Aorta (tissue), 5 donors: ENCODE data around the gene GRAMD4. TPM values are rescaled to one million over a fixed set of nuclear protein-coding genes. Genes with fewer than 3 reads are reported as not detected.

Source experiments
- ATAC-seq: fragments of 200-7000 bp; cut with Tn5 transposase; one replicate; pipeline ENCODE4 v1.9.1; 2022; ENCODE audit warnings: moderate library complexity; ENCODE audit not compliant: low FRiP score
- DNase-seq, 2 donors: peaks; one replicate each; pipeline ENCODE4 v3.0.0-alpha.2; 2020
- H3K27ac ChIP-seq, 2 donors: one replicate each; pipeline ENCODE4 v1.5.1; 2013; ENCODE audit warnings: low read length in 2 of 2, mild to moderate bottlenecking in 2 of 2, moderate library complexity in 2 of 2, control low read depth in 1 of 2, inconsistent platforms in 1 of 2, low read depth in 1 of 2
- H3K27me3 ChIP-seq, 2 donors: one replicate each; pipeline ENCODE4 v1.6.1; 2013; ENCODE audit warnings: control low read depth in 1 of 2, low read length in 1 of 2, mild to moderate bottlenecking in 1 of 2, moderate library complexity in 1 of 2; ENCODE audit not compliant: insufficient read depth in 2 of 2, control insufficient read depth in 1 of 2
- H3K36me3 ChIP-seq, 2 donors: one replicate each; pipeline ENCODE4 v1.6.1; 2013; ENCODE audit warnings: control low read depth in 1 of 2, low read length in 1 of 2, mild to moderate bottlenecking in 1 of 2; ENCODE audit not compliant: insufficient read depth in 2 of 2, control insufficient read depth in 1 of 2
- H3K4me1 ChIP-seq, 2 donors: one replicate each; pipeline ENCODE4 v1.6.1; 2013; ENCODE audit warnings: low read length in 2 of 2, control low read depth in 1 of 2, mild to moderate bottlenecking in 1 of 2, moderate library complexity in 1 of 2; ENCODE audit not compliant: insufficient read depth in 2 of 2, control insufficient read depth in 1 of 2
- H3K4me3 ChIP-seq, 2 donors: one replicate each; pipeline ENCODE4 v1.5.1; 2013; ENCODE audit warnings: low read length in 2 of 2, control low read depth in 1 of 2, mild to moderate bottlenecking in 1 of 2
- H3K9me3 ChIP-seq: one replicate; pipeline ENCODE4 v1.6.1; 2013; ENCODE audit warnings: mild to moderate bottlenecking, low read length; ENCODE audit not compliant: control insufficient read depth
- WGBS, 2 donors: extraction: QIAGEN DNeasy Blood & Tissue Kit; methylation state at CpG; one replicate each; pipeline ENCODE4 v1.1.7; 2013; 5-methylcytosine and 5-hydroxymethylcytosine counted together
- intact Hi-C, 2 donors: fragments of 100-400 bp; cut with DNase I; formaldehyde crosslinking; loops; one replicate each; pipeline versions ENCODE4 v1.14.2 to v1.15.0; 2022
- polyA plus RNA-seq, 2 donors: library from polyadenylated mRNA; stranded (reverse); fragments of 200-250 nt; gene quantifications; one replicate each; pipeline ENCODE4 v1.2.3, GENCODE V29; 2013
- total RNA-seq, 2 donors: library from RNA; stranded (reverse); fragmentation: NEBNext Ultra II Directional; extraction: Animal tissue kit (Norgen Biotek cat#: 25700); gene quantifications; one replicate each; pipeline ENCODE4 v1.2.1, GENCODE V29; 2021
- donor health status: healthy with polysubstance abuse.
- donor health status: Bipolar disorder and iron deficiency.
- donor health status: DM: no; HTN: no; CAD: no.
- donor health status: DM: no; HTN: no; CAD: no.
- donor health status: DM: yes; HTN: yes; CAD: no.

GRAMD4 gene
- total and polyA plus RNA-seq, 4 donors: 5.5 to 37.1 (median 11.2) TPM

DNA sequence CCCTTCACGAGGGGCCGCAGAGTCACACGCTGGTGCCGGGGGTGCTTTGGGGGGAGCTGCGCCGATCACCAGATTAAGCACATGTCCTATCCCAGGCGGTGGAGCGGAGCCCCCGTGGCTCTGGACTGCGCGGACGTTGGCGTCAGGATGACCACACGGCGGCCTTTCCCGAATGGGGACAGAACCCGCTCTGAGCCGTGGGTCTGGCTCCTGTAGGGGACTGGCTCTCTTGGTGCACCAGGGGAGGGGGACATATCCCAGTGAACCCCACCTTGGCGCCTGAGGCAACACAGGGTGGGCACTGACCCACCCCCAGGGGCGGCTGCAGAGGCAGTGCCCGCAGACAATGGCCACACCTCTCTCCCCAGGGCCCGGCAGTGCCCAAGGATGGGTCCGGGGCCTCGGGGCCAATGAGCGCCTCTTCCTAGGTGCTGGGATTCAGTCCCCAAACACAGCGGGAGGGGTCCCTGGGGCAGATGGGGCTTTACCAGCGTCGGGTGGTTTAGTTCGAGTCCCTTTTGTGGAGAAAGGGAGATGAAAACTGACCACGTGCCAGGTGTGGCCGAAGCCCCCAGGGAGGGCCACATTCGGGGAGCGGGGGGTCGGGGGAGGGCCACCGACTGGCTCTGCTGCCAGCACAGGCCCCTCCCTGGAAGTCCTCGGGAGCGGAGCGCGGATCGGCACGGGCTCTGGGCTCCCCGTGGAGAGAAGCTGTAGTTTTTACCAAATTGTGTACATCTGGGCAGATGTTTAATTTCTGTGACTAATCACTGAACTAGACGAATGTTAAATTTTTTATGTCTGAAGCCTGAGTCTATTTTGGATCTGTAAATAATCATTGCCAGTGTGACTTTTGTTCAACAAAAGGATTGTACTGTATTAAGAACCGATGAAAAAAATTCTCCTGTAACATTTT is 58.9 kb downstream of the GRAMD4 start:
- WGBS, 2 donors: 64 to 67% methylated on average over 44 of the region's 44 CpGs

DNA sequence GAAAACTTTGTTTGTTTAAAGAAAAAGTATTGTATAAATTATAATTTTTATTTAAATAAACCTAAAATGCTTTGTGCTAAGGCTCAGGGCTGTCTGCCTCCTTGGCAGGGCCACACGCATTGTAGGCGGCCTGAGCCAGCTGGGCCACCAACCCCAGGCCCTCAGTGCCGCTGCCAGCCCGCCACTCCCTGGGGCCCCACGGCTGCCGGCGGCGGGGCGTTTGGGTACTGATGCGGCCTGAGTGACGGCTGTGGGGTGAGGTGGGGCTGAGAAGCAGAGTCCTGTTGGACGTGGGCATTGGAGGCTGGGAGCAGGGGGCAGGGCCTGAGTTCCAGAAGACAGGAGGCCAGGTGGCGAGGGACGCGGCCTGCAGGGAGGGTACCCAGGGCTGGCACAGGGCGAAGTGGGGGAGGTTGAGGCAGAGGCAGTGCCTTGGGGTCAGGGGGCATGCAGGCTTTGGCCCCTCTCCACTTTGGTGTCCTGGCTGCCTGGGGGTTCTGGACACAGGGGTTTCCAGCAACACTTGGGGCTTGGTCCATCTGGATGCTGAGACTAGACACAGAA is 59.6 kb downstream of the GRAMD4 start:
- no peaks in the 10 kb centered on the region for H3K36me3 ChIP-seq

More for the DNA sequence above, 58.9 kb downstream of the GRAMD4 start:
- DNase-seq (no peak), ATAC-seq (no peak)
- H3K36me3 ChIP-seq: no peaks in the 10 kb centered on the region
- no peaks in the 10 kb centered on the region for H3K9me3 ChIP-seq
- no peaks in the 10 kb centered on the region for H3K4me1 ChIP-seq
- no peak overlapping the region for H3K4me3 ChIP-seq
- no peak overlapping the region for H3K27ac ChIP-seq
- intact Hi-C loops: no loop called here
- H3K27me3 ChIP-seq: no peaks in the 10 kb centered on the region

DNA sequence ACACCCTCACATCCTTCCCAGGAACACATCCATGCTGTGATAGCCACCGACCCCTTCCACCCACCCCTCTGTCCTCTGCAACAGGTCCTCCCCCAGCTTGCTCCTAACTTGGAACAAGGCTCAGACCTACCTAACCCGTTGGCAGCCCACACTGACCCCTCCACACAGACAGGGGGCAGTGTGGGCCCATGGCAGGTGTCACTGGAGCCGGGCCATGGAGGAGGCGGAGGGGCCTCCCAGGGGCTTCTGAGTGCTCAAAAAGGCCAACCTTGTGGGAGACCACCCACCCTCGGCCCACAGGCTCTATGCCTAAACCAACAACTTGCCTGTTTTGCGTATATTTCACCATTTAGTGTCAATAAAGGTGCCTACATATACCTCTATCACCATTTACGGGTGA is 60.8 kb downstream of the GRAMD4 start:
- Histone ChIP-seq H3K27ac (no peak overlapping the region), H3K9me3 (no peaks in the 10 kb centered on the region), H3K4me1 (no peaks in the 10 kb centered on the region), H3K27me3 (no peaks in the 10 kb centered on the region), H3K4me3 (no peak overlapping the region), H3K36me3 (no peaks in the 10 kb centered on the region)
- intact Hi-C loops: loop anchor here in 1 of 2 donors (5.0 kb wide), 1 partner anchor 104 kb away; no protein-coding TSS in a partner anchor
- 81 to 89% methylated on average over 7 of the region's 7 CpGs for WGBS, 2 donors
- no peak for ATAC-seq
- DNase-seq: no peak

More for the DNA sequence above, 59.6 kb downstream of the GRAMD4 start:
- 17 to 21% methylated on average over 16 of the region's 16 CpGs for WGBS, 2 donors
- DNase-seq (no peak), ATAC-seq (no peak)
- no peaks in the 10 kb centered on the region for H3K9me3 ChIP-seq
- H3K27ac ChIP-seq: peak overlapping the region in 1 of 2 donors; percentile 2
- no peak overlapping the region for H3K4me3 ChIP-seq
- H3K27me3 ChIP-seq: no peaks in the 10 kb centered on the region
- H3K4me1 ChIP-seq: no peaks in the 10 kb centered on the region
- intact Hi-C loops: loop anchor here in 1 of 2 donors (5.0 kb wide), 1 partner anchor 102 kb away; no protein-coding TSS in a partner anchor

DNA sequence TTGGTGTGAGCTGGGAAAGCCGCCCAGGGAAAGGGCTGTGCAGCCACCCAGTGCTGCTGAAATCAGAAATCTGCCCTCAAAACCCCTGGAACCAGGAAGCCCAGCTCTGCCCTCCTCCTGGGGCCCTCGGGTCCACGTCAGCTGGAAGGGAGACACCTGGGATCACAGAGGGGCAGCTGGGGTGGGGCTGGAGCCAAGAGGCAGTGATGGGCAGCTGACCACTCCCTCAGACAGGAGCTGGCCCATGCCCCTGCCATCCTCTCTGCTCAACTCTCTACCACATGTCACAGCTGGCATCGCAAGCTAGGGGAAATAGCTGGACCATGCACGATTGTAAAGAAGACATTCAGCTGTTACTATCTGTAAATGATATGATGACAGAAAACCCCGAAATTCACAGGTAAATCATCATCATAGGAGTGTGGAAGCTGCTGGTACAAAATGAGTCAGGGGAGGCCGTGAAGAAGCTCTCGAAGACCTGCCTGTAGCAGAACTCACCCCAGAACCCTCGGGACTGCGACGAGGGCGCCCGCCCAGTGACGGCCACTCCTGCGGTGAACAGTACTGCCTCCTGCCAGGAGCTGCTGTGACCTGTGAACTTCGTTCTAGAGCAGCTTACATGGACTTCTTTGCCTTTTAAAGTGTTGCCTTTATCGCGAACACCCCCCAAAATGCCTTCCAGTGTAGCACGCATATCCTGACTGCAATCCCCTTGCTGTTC is 62.0 kb downstream of the GRAMD4 start:
- Histone ChIP-seq H3K27ac (no peak overlapping the region), H3K9me3 (no peaks in the 10 kb centered on the region), H3K27me3 (no peaks in the 10 kb centered on the region), H3K4me3 (no peak overlapping the region), H3K36me3 (peaks cover 0 to 2% of the 10 kb centered on the region in 2 donors), H3K4me1 (no peaks in the 10 kb centered on the region)
- intact Hi-C loops: loop anchor here in 1 of 2 donors (5.0 kb wide), 1 partner anchor 105 kb away; no protein-coding TSS in a partner anchor
- 90 to 93% methylated on average over 17 to 19 of the region's 19 CpGs for WGBS, 2 donors
- ATAC-seq (no peak), DNase-seq (no peak)

DNA sequence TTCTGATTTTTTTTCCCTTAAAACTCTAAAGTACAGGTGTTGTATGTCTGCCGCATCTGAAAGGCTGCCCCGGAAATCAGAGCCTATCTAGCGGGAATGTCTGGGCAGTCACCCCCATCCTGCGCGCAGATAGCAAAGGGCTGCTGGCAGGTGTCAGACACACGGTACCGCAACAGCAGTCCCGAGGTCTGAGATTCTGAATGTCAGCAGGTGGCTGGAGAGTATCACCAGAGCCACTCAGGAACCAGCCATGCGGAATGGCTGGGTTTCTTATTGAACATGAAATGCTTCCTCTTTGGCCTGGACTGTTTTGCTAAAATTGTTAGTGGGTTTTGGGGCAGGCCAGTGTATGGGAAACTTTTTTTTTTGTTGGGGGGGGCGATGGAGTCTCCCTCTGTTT is 64.5 kb downstream of the GRAMD4 start:
- no peak for DNase-seq
- Histone ChIP-seq H3K9me3 (no peaks in the 10 kb centered on the region), H3K27me3 (no peaks in the 10 kb centered on the region), H3K36me3 (peaks cover 0 to 4% of the 10 kb centered on the region in 2 donors), H3K27ac (no peak overlapping the region), H3K4me3 (no peak overlapping the region), H3K4me1 (no peaks in the 10 kb centered on the region)
- no peak for ATAC-seq
- WGBS, 2 donors: 87 to 88% methylated on average over 10 of the region's 10 CpGs
- intact Hi-C loops: loop anchor here in 1 of 2 donors (5.0 kb wide), 1 partner anchor 107 kb away; no protein-coding TSS in a partner anchor

DNA sequence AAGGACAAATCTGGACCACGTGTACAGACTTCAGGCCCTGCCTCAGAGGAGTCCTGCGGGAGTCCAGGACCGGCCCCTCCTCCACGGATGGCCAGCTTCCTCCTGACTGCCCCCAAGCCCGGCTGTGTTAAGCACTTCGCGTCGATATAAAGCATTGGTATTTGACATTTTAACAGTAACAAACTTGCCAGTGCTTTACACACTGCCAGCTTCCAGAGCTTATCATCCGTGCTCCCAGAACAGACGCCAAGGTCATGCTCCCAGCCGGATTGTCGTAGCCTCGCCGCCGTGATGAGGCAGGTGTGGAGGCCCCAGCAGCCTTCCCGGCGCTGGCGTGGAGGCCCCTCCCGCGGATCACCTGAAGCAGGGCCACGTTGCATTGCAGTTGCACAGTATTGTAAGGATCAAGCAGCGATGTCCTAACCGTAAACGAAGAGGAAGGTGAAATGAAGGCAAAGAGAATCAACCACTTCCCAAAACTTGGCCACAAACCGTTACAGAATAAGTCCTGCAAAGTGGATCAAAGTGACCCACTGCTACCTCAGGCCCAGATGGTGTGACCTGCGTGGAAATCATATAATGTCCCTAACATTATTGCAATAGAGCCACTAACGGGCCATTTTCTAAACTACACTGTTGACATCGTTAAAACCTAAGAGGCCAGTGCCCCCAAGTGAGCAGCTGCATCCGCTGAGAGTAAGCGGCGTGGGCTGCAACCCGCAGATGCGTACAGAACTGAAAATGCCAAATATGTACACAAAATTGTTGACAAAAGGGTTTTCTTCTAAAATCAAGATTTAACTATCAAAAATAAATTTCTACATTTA is 66.2 kb downstream of the GRAMD4 start:
- Histone ChIP-seq H3K36me3 (peaks cover 0 to 8% of the 10 kb centered on the region in 2 donors), H3K27me3 (no peaks in the 10 kb centered on the region), H3K4me3 (no peak overlapping the region), H3K9me3 (no peaks in the 10 kb centered on the region), H3K4me1 (no peaks in the 10 kb centered on the region), H3K27ac (no peak overlapping the region)
- 87% methylated on average over 33 of the region's 33 CpGs for WGBS, 2 donors
- DNase-seq (no peak), ATAC-seq (no peak)
- intact Hi-C loops: no loop called here

DNA sequence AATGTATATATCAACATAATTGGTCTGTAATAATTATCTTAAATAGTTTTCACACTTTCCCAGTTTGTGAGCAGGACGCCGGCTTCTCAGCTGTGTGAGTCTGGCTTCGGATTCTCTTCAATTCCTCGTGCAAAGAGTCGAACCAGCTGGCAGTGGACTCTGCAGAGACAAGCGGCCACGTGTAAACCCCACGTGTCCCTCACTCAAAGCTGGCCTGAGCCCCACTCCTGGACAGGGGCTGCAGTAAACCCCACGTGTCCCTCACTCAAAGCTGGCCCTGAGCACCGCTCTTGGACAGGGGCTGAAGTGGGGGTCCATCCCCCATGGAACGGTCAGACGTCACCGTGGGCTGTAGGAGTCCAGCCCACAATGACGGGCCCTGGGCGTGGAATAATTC is 66.9 kb downstream of the GRAMD4 start:
- ATAC-seq: peak; percentile 23
- H3K27ac ChIP-seq: no peak overlapping the region
- H3K9me3 ChIP-seq: no peaks in the 10 kb centered on the region
- peaks cover 0 to 11% of the 10 kb centered on the region in 2 donors for H3K36me3 ChIP-seq
- H3K4me1 ChIP-seq: no peaks in the 10 kb centered on the region
- H3K27me3 ChIP-seq: no peaks in the 10 kb centered on the region
- no peak overlapping the region for H3K4me3 ChIP-seq
- 89 to 93% methylated on average over 15 of the region's 15 CpGs for WGBS, 2 donors
- intact Hi-C loops: no loop called here
- no peak for DNase-seq

DNA sequence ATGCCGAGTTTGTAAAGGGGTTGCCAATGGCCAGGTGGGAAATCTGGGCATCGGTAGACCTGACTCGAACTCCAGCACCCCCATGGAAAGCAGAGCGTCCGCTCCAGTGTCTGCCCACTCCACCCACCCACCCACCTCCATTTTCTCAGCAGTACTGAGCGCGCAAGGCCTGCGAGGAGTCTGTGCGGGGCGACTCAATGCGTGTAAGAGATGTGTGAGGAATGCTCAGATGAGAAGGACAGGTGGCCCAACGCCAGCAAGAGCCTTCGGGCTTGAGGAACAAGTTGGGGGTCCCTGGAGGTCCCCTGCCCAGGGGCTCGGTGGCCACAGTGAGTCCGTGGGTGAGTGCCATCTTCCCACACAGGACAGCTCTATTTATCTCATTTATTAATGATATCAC is 67.3 kb downstream of the GRAMD4 start:
- Histone ChIP-seq H3K4me1 (no peaks in the 10 kb centered on the region), H3K36me3 (peaks cover 0 to 11% of the 10 kb centered on the region in 2 donors), H3K27ac (no peak overlapping the region), H3K27me3 (no peaks in the 10 kb centered on the region), H3K9me3 (no peaks in the 10 kb centered on the region), H3K4me3 (no peak overlapping the region)
- intact Hi-C loops: no loop called here
- ATAC-seq: no peak
- WGBS, 2 donors: 87 to 91% methylated on average over 15 of the region's 15 CpGs
- DNase-seq: no peak
